Fibroblast of skin of right biceps (primary cell): ENCODE data around the gene FOXL2NB.

Experiments
- DNase-seq: peaks from one replicate; pipeline ENCODE4 v3.0.0-alpha.2; 2013

The FOXL2NB gene

DNA sequence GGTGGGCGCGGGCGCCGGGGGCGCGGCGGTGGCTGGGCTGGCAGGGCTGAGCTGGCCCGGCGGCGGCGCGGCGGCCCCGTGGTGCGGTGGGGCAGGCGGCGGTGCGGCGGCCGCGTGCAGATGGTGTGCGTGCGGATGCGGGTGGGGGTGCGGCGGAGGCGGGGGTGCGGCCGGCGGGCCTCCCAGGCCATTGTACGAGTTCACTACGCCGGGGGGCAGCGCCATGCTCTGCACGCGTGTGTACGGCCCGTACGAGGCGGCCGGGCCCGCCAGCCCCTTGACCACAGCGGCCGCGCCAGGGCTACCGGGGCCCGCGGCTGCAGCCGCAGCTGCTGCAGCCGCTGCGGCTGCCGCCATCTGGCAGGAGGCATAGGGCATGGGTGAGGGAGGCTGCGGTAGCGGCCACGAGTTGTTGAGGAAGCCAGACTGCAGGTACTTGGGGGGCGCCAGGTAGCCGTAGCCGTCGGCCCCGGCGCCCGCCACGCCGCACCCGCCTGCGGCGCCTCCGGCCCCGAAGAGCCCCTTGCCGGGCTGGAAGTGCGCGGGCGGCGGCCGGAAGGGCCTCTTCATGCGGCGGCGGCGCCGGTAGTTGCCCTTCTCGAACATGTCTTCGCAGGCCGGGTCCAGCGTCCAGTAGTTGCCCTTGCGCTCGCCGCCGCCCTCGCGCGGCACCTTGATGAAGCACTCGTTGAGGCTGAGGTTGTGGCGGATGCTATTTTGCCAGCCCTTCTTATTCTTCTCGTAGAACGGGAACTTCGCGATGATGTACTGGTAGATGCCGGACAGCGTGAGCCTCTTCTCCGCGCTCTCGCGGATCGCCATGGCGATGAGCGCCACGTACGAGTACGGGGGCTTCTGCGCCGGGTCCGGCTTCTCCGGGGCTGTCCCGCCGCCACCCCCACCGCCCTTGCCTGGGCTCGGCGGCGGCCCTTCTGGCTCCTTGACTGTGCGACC is 1.0 kb upstream of the FOXL2NB start:
- DNase-seq: peak; percentile 49

- peak; percentile 16 for DNase-seq
Observed at GRCh38 chr3:138947495-138948121, 591 bp downstream of the FOXL2NB start.

GRCh38 chr3:138948371-138949001 is 1.5 kb downstream of the FOXL2NB start:
- no peak for DNase-seq

DNA sequence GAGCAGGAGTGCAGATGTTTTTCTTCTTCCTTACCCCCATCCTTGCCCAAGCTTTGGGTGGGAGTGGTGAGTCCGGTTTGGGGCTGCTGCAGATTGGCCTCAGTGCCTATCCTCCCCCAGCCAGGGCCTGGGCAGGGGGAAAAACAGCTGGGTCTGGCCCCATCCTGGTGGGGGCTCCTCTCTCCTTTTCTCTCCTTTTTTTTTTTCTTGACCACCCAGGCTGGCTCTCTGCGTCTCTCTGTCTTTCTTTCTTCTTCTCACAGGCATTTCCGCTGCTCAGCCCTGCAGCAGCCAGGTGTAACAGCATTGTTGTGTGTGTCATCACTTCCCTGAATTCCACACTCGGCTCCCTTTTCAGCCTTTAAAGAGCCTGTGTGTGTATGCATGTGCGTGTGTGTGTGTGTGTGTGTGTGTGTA is 2.0 kb downstream of the FOXL2NB start:
- peak; percentile 12 for DNase-seq

- no peak for DNase-seq
Observed at GRCh38 chr3:138949445-138950005, 2.5 kb downstream of the FOXL2NB start.

- peak; percentile 47 for DNase-seq
Observed at GRCh38 chr3:138950006-138950644, 3.1 kb downstream of the FOXL2NB start.

DNA sequence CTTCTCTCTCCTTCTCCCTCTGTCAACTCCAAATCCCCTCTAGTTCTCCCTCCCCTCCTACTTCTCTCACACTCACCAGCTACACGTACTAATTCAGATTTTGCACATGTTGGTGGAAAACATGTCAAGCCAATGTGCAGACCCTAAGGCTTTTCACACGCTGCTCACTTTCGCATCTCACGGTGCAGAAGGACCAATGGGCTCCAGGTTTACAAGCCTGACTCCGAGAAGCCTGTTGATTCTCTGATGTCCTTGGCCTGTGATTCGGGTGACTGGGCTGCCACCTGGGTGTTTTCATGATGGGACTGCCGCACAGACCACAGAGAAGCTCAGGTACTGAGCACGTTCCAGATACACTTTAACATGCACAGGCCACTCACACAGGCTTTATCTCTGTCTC is 3.7 kb downstream of the FOXL2NB start:
- no peak for DNase-seq

GRCh38 chr3:138960417-138960852 is 13.4 kb downstream of the FOXL2NB start:
- DNase-seq: no peak

DNA sequence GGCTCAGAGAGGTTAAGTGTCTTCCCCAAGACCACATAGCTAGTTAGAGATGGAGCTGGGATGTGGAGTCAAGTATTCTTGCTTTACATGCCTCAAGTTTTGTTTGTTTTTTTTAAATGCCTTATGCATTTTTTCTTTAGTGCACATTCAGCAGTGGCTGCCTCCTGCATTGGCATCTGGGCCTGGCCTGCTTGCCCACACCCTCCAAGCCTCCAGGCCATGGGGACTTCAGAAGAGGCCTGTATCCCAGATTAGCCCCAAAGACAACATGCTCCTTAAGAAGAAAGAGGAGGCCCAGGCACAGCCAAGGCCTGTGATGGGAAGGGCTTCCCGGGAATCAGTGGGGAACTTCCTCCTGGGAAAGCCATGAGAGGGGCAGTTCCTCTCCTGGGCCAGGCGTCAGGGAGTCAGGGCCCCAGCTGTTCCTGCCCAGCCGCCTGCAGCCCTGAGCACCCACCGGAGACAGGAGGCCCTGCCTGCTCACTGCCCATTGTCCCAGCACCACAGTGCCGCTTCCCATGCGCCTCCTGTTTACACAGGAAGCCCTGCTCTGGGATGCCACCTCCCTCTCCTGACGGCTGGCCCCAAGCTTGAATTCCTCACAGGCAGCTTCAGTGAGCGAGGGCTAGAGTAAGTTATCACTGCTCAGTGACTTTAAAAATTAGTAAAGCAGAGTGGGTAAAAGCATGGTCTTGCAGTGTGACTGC is 16.0 kb downstream of the FOXL2NB start:
- no peak for DNase-seq

GRCh38 chr3:138964264-138964663 is 17.2 kb downstream of the FOXL2NB start:
- DNase-seq: no peak

GRCh38 chr3:138964923-138965322 is 17.9 kb downstream of the FOXL2NB start:
- no peak for DNase-seq

DNA sequence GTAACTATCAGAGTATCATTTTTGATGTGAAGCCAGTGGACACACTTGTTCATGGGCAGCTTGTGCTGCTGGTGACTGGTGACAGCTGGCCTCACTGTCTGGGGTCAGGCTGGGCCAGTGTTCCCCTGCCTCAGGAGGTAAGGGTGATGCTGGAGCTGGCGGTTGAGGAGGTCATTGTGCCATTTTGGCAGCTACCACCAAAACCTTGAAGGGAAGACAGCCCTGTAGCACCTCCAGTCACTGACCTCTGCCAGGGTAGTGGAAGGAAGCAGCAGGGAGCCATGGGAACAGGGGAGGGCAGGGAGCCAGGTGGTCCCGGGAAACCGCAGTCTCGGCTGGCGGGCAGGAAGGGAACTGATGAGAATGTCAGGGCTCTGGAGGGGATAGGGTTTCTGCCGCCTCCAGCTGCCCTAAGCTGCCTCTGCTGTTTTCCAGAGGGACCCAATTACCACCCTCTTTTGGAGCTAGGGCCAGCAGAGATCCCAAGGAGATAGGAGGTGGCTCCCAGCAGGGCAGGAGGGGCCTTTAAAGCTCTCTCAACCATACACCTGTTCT is 24.8 kb downstream of the FOXL2NB start:
- DNase-seq: no peak

- no peak for DNase-seq
Observed at GRCh38 chr3:138972941-138973340, 25.9 kb downstream of the FOXL2NB start.

DNA sequence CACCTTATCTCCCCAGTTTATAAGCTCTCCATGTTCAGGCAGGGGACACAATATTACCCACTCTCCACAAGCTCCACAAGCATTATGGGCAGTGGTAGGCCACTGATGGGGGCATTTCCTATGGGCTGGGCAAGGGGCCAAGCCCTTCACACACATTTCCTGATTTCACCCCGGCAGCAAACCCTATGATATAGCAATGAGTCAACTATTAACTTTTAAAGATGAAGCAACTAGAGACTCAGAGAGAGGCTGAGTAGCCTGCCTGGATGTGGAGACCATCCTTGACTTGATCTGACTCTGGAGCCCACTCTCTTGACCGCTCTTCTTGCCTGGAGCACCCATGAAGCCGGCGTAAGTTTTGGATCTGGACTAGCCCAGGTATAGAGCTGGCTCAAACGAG is 27.4 kb downstream of the FOXL2NB start:
- peak; percentile 47 for DNase-seq

DNA sequence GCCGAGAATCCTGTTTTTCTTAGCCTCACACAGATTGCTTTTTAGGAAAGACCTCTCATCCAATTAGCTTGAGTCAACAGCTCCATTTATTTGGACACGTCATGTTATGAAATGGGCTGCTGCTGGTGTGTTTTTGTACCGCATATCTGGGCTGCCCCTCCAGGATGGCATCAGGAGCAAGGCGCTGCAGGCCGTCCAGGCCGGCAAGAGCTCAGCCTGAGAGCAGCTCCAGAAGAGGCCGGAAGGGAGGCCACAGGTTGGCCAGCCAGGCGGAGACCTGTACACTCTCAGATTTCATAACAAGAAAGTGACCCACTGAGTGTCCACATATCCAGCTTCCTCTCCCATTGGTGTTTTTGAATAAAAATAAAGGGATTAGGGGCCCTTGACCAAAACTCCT is 28.3 kb downstream of the FOXL2NB start:
- no peak for DNase-seq

DNA sequence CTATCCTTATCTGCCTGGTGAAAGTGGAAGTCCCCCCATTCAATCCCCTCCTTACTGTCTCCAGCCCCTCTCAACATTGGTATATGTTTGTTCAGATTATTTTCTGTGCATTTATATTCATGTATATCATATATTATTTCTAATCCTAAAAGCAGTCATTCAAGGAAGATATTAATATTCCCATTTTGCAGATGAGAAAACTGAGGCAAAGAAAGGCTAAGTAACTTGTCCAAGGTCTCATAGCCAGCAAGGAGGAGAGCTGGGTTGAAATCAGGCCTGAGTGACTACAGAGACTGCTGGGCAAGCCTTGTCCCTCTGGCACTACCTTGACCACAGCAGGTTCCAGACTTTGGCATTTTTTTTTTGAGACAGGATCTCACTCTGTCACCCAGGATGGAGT is 29.0 kb downstream of the FOXL2NB start:
- DNase-seq: no peak

DNA sequence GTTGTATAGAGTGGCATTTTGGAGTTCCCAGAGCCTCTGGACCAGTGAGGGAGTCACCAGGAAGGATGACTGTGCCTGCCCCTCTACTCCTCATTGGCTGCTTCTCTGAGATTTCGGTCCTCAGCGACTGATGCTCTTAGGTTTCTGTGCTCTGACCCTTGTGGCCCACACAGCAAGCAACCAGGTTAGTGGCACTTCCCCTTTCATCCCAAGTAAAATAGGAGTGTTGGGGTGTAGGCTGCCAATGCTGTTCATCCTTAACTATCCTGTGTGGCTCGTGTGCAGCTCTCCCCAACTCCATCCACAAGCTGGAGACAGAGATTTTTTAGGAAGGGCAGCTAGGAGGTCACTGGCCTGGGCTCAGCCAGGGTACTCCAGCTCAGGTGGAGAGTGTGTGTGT is 37.8 kb downstream of the FOXL2NB start:
- no peak for DNase-seq

DNA sequence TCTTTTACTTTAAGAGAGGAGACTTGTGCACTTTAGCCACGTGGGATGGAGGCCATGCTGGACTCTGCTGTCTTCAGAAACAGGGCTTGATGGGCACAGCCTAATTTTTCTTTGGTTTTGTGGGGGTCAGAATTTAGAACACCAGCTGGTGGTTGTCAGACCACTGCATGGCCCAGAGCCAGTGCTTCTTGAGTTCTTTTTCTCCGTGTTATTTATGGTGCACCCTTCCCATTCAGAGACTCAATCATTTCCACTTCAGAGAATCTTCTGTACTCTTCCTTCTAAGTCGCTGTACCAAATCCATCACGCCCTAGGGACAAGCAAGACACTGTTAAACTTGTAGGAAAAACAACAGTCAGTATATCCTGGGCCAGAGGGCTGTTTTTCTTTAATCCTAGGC is 38.9 kb downstream of the FOXL2NB start:
- DNase-seq: no peak

- DNase-seq: no peak
Observed at GRCh38 chr3:138987181-138987580, 40.2 kb downstream of the FOXL2NB start.

- no peak for DNase-seq
Observed at GRCh38 chr3:138995706-138996105, 48.7 kb downstream of the FOXL2NB start.
